Kidney (tissue), 14 donors: ENCODE measurements around the gene GPR180. TPM values are rescaled to one million over a fixed set of nuclear protein-coding genes. Genes with fewer than 3 reads are reported as not detected.

Experiments used
- DNase-seq, 5 donors: peaks; one replicate each; pipeline ENCODE4 v3.0.0-alpha.2; 2013 to 2020
- FAIRE-seq: peaks from 2 replicates; lab custom pipeline; 2012; peaks lifted over from hg19 to GRCh38; lab: Jason Lieb, UNC
- H3K27ac ChIP-seq, 2 donors: one replicate each; pipeline ENCODE4 v1.7.0; 2013; ENCODE audit warnings: low read depth in 2 of 2, low read length in 2 of 2, inconsistent platforms in 1 of 2
- H3K27me3 ChIP-seq: one replicate; pipeline ENCODE4 v1.7.1; 2013; ENCODE audit warnings: low read length, inconsistent platforms; ENCODE audit not compliant: control insufficient read depth, insufficient read depth
- H3K36me3 ChIP-seq, 3 donors: one replicate each; pipeline versions ENCODE4 v1.7.0 to v1.7.1; 2013; ENCODE audit warnings: low read length in 3 of 3, control low read depth in 1 of 3, inconsistent platforms in 1 of 3; ENCODE audit not compliant: insufficient read depth in 3 of 3, control insufficient read depth in 2 of 3
- H3K4me1 ChIP-seq, 3 donors: one replicate each; pipeline versions ENCODE4 v1.7.0 to v1.7.1; 2013; ENCODE audit warnings: low read length in 3 of 3, inconsistent platforms in 1 of 3, low read depth in 1 of 3; ENCODE audit not compliant: control insufficient read depth in 2 of 3, insufficient read depth in 2 of 3
- H3K4me3 ChIP-seq, 3 donors: one replicate each; pipeline versions ENCODE4 v1.7.0 to v1.8.1; 2013; ENCODE audit warnings: low read length in 3 of 3, control low read depth in 1 of 3, inconsistent platforms in 1 of 3
- H3K9ac ChIP-seq, 3 donors: one replicate each; pipeline versions ENCODE4 v1.7.0 to v1.7.1; 2013; ENCODE audit warnings: low read length in 3 of 3, control low read depth in 1 of 3, inconsistent platforms in 1 of 3
- H3K9me3 ChIP-seq, 3 donors: one replicate each; pipeline versions ENCODE4 v1.7.0 to v1.7.1; 2013; ENCODE audit warnings: low read length in 3 of 3, control low read depth in 1 of 3, inconsistent platforms in 1 of 3; ENCODE audit not compliant: control insufficient read depth in 2 of 3, insufficient read depth in 1 of 3
- intact Hi-C: fragments of 100-400 bp; cut with DNase I; formaldehyde crosslinking; loops from one replicate; pipeline ENCODE4 v1.11.1; 2022
- polyA plus RNA-seq: library from polyadenylated mRNA; stranded (reverse); fragments of 350-450 nt; fragmentation: Illumina TruSeq; extraction: RNeasy Lipid Tissue Mini Kit (QIAGEN cat#74804); gene quantifications from one replicate; pipeline ENCODE4 v1.2.3, GENCODE V29; 2014; ENCODE audit warnings: low read depth, low replicate concordance; ENCODE audit not compliant: insufficient read depth
- total RNA-seq: library from RNA; stranded (reverse); fragmentation: NEBNext Ultra II Directional; extraction: Animal tissue kit (Norgen Biotek cat#: 25700); gene quantifications from one replicate; pipeline ENCODE4 v1.2.1, GENCODE V29; 2021
- TF ChIP-seq, protein P1 (sequence below): IDR thresholded peaks from 3 replicates; pipeline ENCODE4 v1.5.1; 2012; ENCODE audit warnings: mild to moderate bottlenecking, moderate library complexity, borderline replicate concordance; ENCODE audit not compliant: insufficient read depth; ENCODE audit errors: extremely low read depth
- donor health status: control.
- donor health status: control.
- donor health status: control.
- donor health status: control.
- donor health status: control.
- donor health status: DM: yes; HTN: yes; CAD: no.
- donor health status: Normal renal cell carcinoma (clear cell type).

Gene GPR180
- total and polyA plus RNA-seq, 2 donors from 2014 or later = 1.8 to 5.2 TPM

DNA sequence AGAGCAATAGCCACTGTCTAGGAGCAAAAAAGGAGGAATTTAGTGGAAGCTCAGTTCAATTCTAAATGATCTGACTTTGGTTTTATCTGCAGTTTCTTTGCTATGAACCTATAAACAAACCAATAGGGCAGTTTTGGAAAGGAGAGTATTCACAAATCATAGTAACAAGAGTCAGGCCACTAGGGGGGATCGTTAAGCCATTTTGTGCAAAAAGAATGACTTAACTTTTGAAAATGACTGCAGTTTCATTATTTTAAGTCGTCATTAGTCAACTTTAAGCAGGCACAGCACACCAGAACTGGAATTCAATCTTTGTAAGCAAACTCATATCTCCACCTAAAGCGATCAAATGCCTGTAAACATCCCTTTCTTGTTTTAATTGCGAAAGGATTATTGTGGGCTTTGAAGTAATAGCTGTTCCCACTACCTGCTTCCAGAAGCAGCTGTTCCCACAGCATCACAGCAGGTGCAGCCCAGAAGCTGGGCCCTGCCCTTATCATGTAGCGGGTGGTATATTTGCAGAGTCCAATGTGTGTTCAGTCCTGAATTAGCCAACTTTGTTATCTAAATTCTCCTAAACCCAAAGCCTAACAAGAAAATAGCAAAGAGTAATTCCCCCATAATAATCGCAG, 59.2 kb downstream of the GPR180 start:
- Histone ChIP-seq H3K27ac (no peak overlapping the region), H3K9me3 (peaks cover 0 to 3% (median 0%) of the 10 kb centered on the region in 3 donors), H3K9ac (no peak overlapping the region), H3K36me3 (no peaks in the 10 kb centered on the region), H3K27me3 (peaks cover 27% of the 10 kb centered on the region), H3K4me3 (no peak overlapping the region), H3K4me1 (no peaks in the 10 kb centered on the region)
- TF ChIP-seq, protein P1, sequence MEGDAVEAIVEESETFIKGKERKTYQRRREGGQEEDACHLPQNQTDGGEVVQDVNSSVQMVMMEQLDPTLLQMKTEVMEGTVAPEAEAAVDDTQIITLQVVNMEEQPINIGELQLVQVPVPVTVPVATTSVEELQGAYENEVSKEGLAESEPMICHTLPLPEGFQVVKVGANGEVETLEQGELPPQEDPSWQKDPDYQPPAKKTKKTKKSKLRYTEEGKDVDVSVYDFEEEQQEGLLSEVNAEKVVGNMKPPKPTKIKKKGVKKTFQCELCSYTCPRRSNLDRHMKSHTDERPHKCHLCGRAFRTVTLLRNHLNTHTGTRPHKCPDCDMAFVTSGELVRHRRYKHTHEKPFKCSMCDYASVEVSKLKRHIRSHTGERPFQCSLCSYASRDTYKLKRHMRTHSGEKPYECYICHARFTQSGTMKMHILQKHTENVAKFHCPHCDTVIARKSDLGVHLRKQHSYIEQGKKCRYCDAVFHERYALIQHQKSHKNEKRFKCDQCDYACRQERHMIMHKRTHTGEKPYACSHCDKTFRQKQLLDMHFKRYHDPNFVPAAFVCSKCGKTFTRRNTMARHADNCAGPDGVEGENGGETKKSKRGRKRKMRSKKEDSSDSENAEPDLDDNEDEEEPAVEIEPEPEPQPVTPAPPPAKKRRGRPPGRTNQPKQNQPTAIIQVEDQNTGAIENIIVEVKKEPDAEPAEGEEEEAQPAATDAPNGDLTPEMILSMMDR = no peak
- peak in 2 of 5 donors; percentile 29 to 46 for DNase-seq
- FAIRE-seq = no peak
- intact Hi-C loops = no loop called here

DNA sequence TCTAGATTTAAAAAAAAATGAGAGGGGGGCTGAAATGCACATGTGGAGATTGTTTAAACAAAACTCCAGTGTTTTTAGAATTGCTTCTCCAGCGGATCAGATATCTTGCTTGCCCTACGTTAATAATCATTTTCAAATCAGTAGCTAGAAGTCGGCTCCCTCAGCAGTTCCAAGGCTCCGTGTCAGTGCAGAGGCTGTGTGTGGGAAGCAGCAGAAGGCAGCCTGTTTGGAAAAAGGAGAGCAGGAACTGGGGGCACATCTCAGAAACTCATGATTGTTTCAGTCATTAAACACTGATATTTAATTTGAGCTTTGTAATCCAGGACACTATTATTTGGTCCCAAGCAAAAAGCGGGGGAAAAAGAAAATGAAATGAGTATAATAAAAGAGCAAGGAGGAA, 59.7 kb downstream of the GPR180 start:
- no peaks in the 10 kb centered on the region for H3K36me3 ChIP-seq
- no peak overlapping the region for H3K9ac ChIP-seq
- intact Hi-C loops = no loop called here
- H3K9me3 ChIP-seq = peaks cover 0 to 3% (median 0%) of the 10 kb centered on the region in 3 donors
- H3K27ac ChIP-seq = no peak overlapping the region
- TF ChIP-seq, protein P1 = no peak
- DNase-seq = no peak
- H3K4me1 ChIP-seq = no peaks in the 10 kb centered on the region
- H3K4me3 ChIP-seq = no peak overlapping the region
- peaks cover 29% of the 10 kb centered on the region for H3K27me3 ChIP-seq
- FAIRE-seq = no peak

DNA sequence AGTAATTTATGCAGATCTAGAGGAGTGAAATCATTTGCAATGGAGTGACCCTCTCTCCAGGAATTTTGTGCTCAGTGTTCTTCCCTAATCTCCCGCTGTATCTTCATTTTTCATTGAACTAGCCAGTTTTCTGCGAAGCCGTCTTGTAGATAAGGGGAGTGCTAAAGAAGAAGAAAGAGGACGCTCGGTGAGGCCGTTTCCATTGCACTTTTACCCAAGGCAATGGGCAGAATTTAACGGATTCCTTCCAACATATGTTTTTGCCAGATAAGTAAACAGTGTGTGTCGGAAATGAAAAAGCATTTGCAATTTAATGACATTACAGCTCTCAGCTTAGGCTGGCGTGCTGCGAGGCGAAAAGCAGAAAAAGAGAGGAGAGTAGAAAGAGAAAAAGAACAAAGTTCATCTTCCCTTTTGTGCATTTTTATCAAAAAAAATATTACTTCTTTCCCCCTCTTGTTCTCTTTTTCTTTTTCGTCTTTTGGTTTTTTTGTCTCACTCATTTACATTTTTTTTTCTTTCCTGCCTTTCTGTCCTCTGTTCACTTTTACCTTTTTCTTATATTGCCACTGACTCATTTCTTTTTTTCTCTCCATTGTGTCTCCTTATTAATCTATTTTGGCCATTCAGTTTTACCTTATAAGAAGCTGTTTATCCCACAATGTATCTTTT, 60.8 kb downstream of the GPR180 start:
- intact Hi-C loops = no loop called here
- Histone ChIP-seq H3K4me1 (no peaks in the 10 kb centered on the region), H3K36me3 (no peaks in the 10 kb centered on the region), H3K27me3 (peaks cover 29% of the 10 kb centered on the region), H3K9me3 (no peaks in the 10 kb centered on the region), H3K27ac (no peak overlapping the region), H3K9ac (no peak overlapping the region), H3K4me3 (no peak overlapping the region)
- DNase-seq = peak in 2 of 5 donors; percentile 22 to 23
- FAIRE-seq = no peak
- TF ChIP-seq, protein P1 = no peak
